Lower leg skin (tissue), 4 donors: ENCODE data around the gene ADIRF. TPM values are rescaled to one million over a fixed set of nuclear protein-coding genes. Genes with fewer than 3 reads are reported as not detected.
"Not testable (repeated sequence)": the region's sequence is repeated elsewhere in the genome, so short reads cannot be mapped to it uniquely, and the experiment has no call there.

ENCODE experiments used
- DNase-seq, 2 donors: peaks; one replicate each; pipeline ENCODE4 v3.0.0-alpha.2; 2019; ENCODE audit warnings: low spot score in 2 of 2
- H3K4me3 ChIP-seq: fragments of 200-600 bp; sonication (generic); 2 replicates; pipeline ENCODE4 v1.5.1; 2017; ENCODE audit warnings: mild to moderate bottlenecking, low read depth; ENCODE audit not compliant: poor library complexity, severe bottlenecking
- CTCF ChIP-seq, 3 donors: fragments of 450-650 bp; IDR thresholded peaks; one replicate each; pipeline ENCODE4 v1.5.1; 2016; ENCODE audit warnings: antibody characterized with exemption in 3 of 3, mild to moderate bottlenecking in 3 of 3, moderate library complexity in 2 of 3
- POLR2A ChIP-seq, 2 donors: fragments of 450-650 bp; IDR thresholded peaks; one replicate each; pipeline ENCODE4 v1.6.1; 2016 to 2017; ENCODE audit warnings: antibody characterized with exemption in 2 of 2, mild to moderate bottlenecking in 1 of 2, moderate library complexity in 1 of 2
- WGBS, 2 donors: methylation state at CpG; one replicate each; pipeline ENCODE4 v1.1.5; 2018; 5-methylcytosine and 5-hydroxymethylcytosine counted together
- intact Hi-C: fragments of 100-400 bp; cut with DNase I; formaldehyde crosslinking; loops from one replicate; pipeline ENCODE4 v1.15.0; 2023; ENCODE audit warnings: low total_unique reads
- total RNA-seq, 4 donors: library from RNA; depleted of rRNA; stranded (reverse); fragments of >200 nt; gene quantifications; one replicate each; pipeline ENCODE4 v1.1.0, GENCODE V29; 2016

The ADIRF gene
- total RNA-seq, 4 donors from 2014 or later: 72.0 to 125 (median 80.4) TPM

GRCh38 chr10:86944907-86945306 lies 23.4 kb upstream of the ADIRF start:
- peak in 1 of 2 donors; percentile 82 for DNase-seq
- intact Hi-C loops: no loop called here
- no peak overlapping the region for H3K4me3 ChIP-seq
- TF ChIP-seq CTCF (IDR thresholded peaks at IDR 0.05) (no peak), POLR2A (IDR thresholded peaks at IDR 0.05) (no peak)
- 87 to 91% methylated on average over 3 of the region's 3 CpGs for WGBS, 2 donors

GRCh38 chr10:86945361-86946212 lies 22.7 kb upstream of the ADIRF start:
- TF ChIP-seq CTCF (IDR thresholded peaks at IDR 0.05): no peak
- TF ChIP-seq POLR2A (IDR thresholded peaks at IDR 0.05): no peak
- peak; percentile 21 to 90 for DNase-seq
- 65 to 73% methylated on average over 16 to 18 of the region's 18 CpGs for WGBS, 2 donors
- intact Hi-C loops: no loop called here
- H3K4me3 ChIP-seq: no peak overlapping the region

DNA sequence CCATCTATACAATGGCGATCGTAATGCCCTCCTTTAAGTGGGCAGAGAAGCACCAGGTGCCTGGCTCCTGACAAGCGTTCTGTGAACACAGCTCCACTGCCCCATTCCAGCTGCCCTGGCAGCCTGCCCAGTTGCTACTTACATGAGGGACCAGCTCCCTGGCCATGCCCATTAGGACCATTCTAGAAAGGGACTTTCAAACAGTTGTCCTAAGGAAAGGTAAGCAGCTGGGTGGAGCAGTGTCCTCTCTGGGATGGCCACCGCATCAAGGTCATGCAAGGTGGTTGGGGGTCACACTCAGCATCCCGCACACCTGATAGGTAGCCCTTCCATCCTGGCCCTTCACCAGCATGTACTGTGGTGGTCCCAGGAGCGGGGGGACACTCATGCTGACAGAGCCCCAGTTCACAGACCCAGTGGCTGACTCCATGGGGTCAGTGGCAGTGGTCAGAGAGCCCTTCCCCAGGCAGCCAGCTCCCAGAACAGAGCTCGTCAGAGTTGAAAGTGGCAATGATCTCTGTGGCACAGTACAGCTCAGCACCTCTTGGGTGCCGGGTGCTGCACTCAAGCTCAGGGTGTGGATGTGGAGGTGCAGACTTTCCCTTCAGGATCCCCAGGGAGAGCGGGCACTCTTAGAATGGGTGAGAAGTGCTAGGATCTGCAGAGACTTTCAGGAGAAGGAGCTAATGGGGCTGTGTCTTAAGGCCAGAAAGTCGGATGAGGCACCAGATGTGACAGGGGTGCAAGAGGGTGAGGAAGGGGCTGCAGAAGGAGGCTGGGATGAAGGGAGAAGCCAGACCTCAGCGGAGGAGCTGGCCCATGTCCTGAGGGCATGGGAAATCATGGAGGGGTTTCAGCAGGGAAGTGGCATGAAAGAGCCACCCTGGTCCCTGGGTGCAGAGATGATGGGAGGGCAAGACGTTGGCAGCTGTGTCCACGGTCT lies 21.8 kb upstream of the ADIRF start:
- WGBS, 2 donors: 83 to 86% methylated on average over 13 of the region's 13 CpGs
- TF ChIP-seq CTCF (IDR thresholded peaks at IDR 0.05) (no peak), POLR2A (IDR thresholded peaks at IDR 0.05) (no peak)
- intact Hi-C loops: no loop called here
- H3K4me3 ChIP-seq: no peak overlapping the region
- DNase-seq: peak in 1 of 2 donors; percentile 89

GRCh38 chr10:86947806-86948205 lies 20.5 kb upstream of the ADIRF start:
- intact Hi-C loops: not testable (repeated sequence)
- WGBS, 2 donors: 94 to 98% methylated on average over 4 of the region's 4 CpGs

GRCh38 chr10:86950349-86950748 lies 17.9 kb upstream of the ADIRF start:
- 57 to 69% methylated on average over 1 of the region's 1 CpG for WGBS, 2 donors
- no peak overlapping the region for H3K4me3 ChIP-seq
- TF ChIP-seq POLR2A (IDR thresholded peaks at IDR 0.05) (no peak), CTCF (IDR thresholded peaks at IDR 0.05) (no peak)
- DNase-seq: peak in 1 of 2 donors; percentile 12
- intact Hi-C loops: no loop called here

More at GRCh38 chr10:86947806-86948205, 20.5 kb upstream of the ADIRF start:
- DNase-seq: peak in 1 of 2 donors; percentile 76
- H3K4me3 ChIP-seq: not testable (repeated sequence)
